ENCODE measurements around the gene SLC35A3. TPM values are rescaled to one million over a fixed set of nuclear protein-coding genes. Genes with fewer than 3 reads are reported as not detected.
"Not testable (repeated sequence)": the region's sequence is repeated elsewhere in the genome, so short reads cannot be mapped to it uniquely, and the experiment has no call there.

The SLC35A3 gene
- total and polyA plus RNA-seq, 2 donors (not counting 1 experiment from before 2014, with no cell fraction given), result 13.2 to 20.8 TPM

DNA sequence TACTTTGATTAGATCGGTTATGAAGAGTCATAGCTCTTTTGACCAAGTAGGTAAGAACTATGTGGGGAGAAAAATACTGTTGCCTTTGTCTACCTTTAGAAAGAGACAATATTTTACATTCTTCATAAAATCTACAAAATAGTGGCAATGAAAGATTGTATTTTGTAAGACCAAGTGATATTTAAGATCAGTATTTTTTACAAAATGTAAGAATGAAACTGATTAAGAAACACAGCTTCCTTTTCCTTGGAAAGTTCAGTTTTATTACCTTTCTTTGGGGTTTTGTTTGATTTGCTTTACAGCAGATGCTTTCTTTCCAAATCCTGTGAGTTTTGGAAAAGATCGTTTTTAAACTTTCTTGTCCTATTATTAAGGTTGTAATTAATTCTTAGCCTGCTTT lies 69.8 kb downstream of the SLC35A3 start:
- H4K20me1 ChIP-seq (ENCODE audit: control insufficient read depth, extremely low read depth, insufficient read depth, low read length), result no peaks in the 10 kb centered on the region
- H2AFZ ChIP-seq (ENCODE audit: low read length), result no peak overlapping the region
- H3K27ac ChIP-seq (ENCODE audit: insufficient read depth, low read length), result peak overlapping the region; percentile 99
- H3K27me3 ChIP-seq (ENCODE audit: control insufficient read depth, insufficient read depth, low read length), result no peaks in the 10 kb centered on the region
- H3K9me3 ChIP-seq (ENCODE audit: control insufficient read depth, insufficient read depth, low read depth, low read length), result no peaks in the 10 kb centered on the region
- peak overlapping the region; percentile 84 to 98 (median 95) for H3K4me3 ChIP-seq (replicated peaks in 1 of 4; ENCODE audit: control extremely low read depth in 1 of 4, insufficient read depth in 1 of 4, low read depth in 3 of 4, low read length in 4 of 4)
- peaks cover 2% of the 10 kb centered on the region for H3K4me1 ChIP-seq (ENCODE audit: control insufficient read depth, extremely low read depth, insufficient read depth, low read length)
- TF ChIP-seq EZH2 (IDR thresholded peaks at IDR 0.05; ENCODE audit: low read length, missing control alignments) (no peak), CTCF (conservative IDR thresholded peaks at IDR 0.05 in 1 of 2, IDR thresholded peaks at IDR 0.05 in 1 of 2; ENCODE audit: low read depth in 1 of 2, low read length in 2 of 2) (no peak)
- H3K9ac ChIP-seq (ENCODE audit: insufficient read depth, low read length), result no peak overlapping the region
- peak in 1 of 2 donors; percentile 8 for DNase-seq (ENCODE audit: low read depth in 2 of 2)
- no peaks in the 10 kb centered on the region for H3K36me3 ChIP-seq (ENCODE audit: control insufficient read depth, insufficient read depth, low read length)
- H3K79me2 ChIP-seq (ENCODE audit: control insufficient read depth, insufficient read depth, low read length), result peaks cover 71% of the 10 kb centered on the region
- peak overlapping the region; percentile 87 for H3K4me2 ChIP-seq (ENCODE audit: extremely low read depth, insufficient read depth, low read length)

GRCh38 chr1:100045206-100045605 lies 75.4 kb downstream of the SLC35A3 start:
- no peak for DNase-seq (ENCODE audit: low read depth in 2 of 2)
- no peaks in the 10 kb centered on the region for H3K36me3 ChIP-seq (ENCODE audit: control insufficient read depth, insufficient read depth, low read length)
- no peak overlapping the region for H3K27ac ChIP-seq (ENCODE audit: insufficient read depth, low read length)
- H3K4me3 ChIP-seq (replicated peaks in 1 of 4; ENCODE audit: control extremely low read depth in 1 of 4, insufficient read depth in 1 of 4, low read depth in 3 of 4, low read length in 4 of 4), result no peak overlapping the region
- no peak overlapping the region for H2AFZ ChIP-seq (ENCODE audit: low read length)
- no peaks in the 10 kb centered on the region for H3K27me3 ChIP-seq (ENCODE audit: control insufficient read depth, insufficient read depth, low read length)
- peaks cover 2% of the 10 kb centered on the region for H3K4me1 ChIP-seq (ENCODE audit: control insufficient read depth, extremely low read depth, insufficient read depth, low read length)
- H3K9me3 ChIP-seq (ENCODE audit: control insufficient read depth, insufficient read depth, low read depth, low read length), result no peaks in the 10 kb centered on the region
- peaks cover 98% of the 10 kb centered on the region for H3K79me2 ChIP-seq (ENCODE audit: control insufficient read depth, insufficient read depth, low read length)
- no peak overlapping the region for H3K9ac ChIP-seq (ENCODE audit: insufficient read depth, low read length)
- H4K20me1 ChIP-seq (ENCODE audit: control insufficient read depth, extremely low read depth, insufficient read depth, low read length), result peaks cover 2% of the 10 kb centered on the region
- H3K4me2 ChIP-seq (ENCODE audit: extremely low read depth, insufficient read depth, low read length), result no peak overlapping the region
- TF ChIP-seq CTCF (conservative IDR thresholded peaks at IDR 0.05 in 1 of 2, IDR thresholded peaks at IDR 0.05 in 1 of 2; ENCODE audit: low read depth in 1 of 2, low read length in 2 of 2) (no peak), EZH2 (IDR thresholded peaks at IDR 0.05; ENCODE audit: low read length, missing control alignments) (no peak)

DNA sequence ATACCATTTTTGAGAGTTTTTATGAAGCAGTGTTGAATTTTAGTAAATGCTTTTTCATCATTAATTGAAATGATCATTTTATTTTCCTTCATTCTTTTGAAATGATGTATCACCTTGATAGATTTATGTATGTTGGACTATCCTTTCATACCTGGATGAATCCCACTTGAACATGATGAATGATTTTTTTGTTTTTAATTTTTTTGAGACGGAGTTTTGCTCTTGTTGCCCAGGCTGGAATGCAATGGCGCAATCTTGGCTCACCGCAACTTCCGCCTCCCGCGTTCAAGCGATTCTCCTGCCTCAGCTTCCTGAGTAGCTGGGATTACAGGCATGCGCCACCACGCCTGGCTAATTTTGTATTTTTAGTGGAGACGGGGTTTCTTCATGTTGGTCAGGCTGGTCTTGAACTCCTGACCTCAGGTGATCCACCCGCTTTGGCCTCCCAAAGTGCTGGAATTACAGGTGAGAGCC lies 77.5 kb downstream of the SLC35A3 start:
- H4K20me1 ChIP-seq (ENCODE audit: control insufficient read depth, extremely low read depth, insufficient read depth, low read length); H3K27me3 ChIP-seq (ENCODE audit: control insufficient read depth, insufficient read depth, low read length); H3K4me1 ChIP-seq (ENCODE audit: control insufficient read depth, extremely low read depth, insufficient read depth, low read length); DNase-seq (ENCODE audit: low read depth in 2 of 2); H3K36me3 ChIP-seq (ENCODE audit: control insufficient read depth, insufficient read depth, low read length); H3K9me3 ChIP-seq (ENCODE audit: control insufficient read depth, insufficient read depth, low read depth, low read length); H3K27ac ChIP-seq (ENCODE audit: insufficient read depth, low read length); H3K9ac ChIP-seq (ENCODE audit: insufficient read depth, low read length); H3K4me3 ChIP-seq (replicated peaks in 1 of 4; ENCODE audit: control extremely low read depth in 1 of 4, insufficient read depth in 1 of 4, low read depth in 3 of 4, low read length in 4 of 4); H2AFZ ChIP-seq (ENCODE audit: low read length); H3K4me2 ChIP-seq (ENCODE audit: extremely low read depth, insufficient read depth, low read length): not testable (repeated sequence)
- H3K79me2 ChIP-seq (ENCODE audit: control insufficient read depth, insufficient read depth, low read length), result peaks cover 86% of the 10 kb centered on the region
